Erythroblast (primary cell): ENCODE measurements around the gene SLC25A25.

Source experiments
- DNase-seq, 2 experiments: peaks; one replicate each; lab custom pipeline; 2025; lab: John Stamatoyannopoulos, UW
- GATA1 ChIP-seq: IDR thresholded peaks from 2 replicates; pipeline ENCODE4 v1.6.1; 2011; ENCODE audit warnings: low read depth, mild to moderate bottlenecking, control low read depth, low read length, moderate library complexity
- POLR2A ChIP-seq: IDR thresholded peaks from 2 replicates; pipeline ENCODE4 v1.6.1; 2011; ENCODE audit warnings: mild to moderate bottlenecking, low read length

Gene SLC25A25

GRCh38 chr9:128136816-128137793, 69.1 kb downstream of the SLC25A25 start:
- TF ChIP-seq GATA1 (no peak), POLR2A (no peak)
- DNase-seq = no peak

DNA sequence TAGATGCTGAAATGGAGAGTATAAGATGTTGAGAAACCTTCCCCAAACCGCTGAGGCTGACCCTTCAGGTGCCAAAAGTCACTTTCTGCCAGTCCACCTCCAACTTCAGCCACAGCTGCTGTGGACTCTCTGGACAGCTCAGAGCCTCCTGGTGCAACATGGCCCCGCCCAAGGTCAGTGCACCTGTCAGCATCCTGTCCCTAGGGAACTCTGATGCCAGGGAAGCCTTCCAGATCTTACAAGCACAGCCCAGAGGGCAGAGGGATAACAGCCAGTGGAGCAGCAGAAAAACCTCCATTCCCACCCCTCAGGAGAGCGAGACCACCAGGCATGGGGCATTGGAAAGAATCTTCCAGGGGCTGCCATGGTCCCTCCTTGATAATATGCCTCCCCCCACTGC, 70.0 kb downstream of the SLC25A25 start:
- no peak for TF ChIP-seq GATA1
- no peak for TF ChIP-seq POLR2A
- DNase-seq = no peak

DNA sequence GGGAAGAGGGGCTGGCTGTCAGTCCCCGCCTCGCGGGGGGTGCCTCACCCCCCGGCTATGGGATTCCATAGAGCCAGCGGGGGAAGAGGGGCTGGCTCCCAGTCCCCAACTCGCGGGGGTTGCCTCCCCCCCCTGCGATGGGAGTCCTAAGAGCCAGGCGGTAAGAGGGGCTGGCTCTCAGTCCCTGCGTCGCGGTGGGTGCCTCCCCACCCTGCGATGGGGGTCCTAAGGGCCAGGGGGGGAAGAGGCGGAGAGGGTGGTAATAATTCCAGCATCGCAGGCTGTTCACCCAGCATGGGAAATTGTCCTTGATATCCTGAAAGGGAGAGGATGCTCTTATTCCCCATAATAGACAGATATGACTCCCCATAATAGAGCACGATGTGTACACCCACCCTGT, 71.6 kb downstream of the SLC25A25 start:
- no peak for DNase-seq
- no peak for TF ChIP-seq POLR2A
- TF ChIP-seq GATA1 = no peak

DNA sequence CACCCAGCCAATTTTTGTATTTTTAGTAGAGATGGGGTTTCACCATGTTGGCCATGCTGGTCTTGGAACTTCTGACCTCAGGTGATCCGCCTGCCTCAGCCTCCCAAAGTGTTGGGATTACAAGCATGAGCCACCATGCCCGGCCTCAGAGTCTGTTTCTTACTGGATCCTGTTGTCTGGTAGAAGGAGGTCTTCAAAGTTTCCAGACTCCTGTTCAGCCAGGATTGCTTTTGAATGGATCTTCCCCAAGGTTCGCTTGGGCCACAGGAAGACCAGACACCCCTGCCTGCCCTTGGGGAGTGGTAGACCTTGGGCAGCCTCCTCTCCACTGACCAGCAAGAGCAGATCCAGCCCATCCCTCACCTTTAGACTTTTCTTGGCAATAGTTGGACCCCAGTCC, 73.6 kb downstream of the SLC25A25 start:
- DNase-seq = no peak
- TF ChIP-seq GATA1 (no peak), POLR2A (no peak)

- TF ChIP-seq GATA1 (no peak), POLR2A (no peak)
- no peak for DNase-seq
Observed at GRCh38 chr9:128142061-128142460, 74.0 kb downstream of the SLC25A25 start.

- TF ChIP-seq GATA1 (no peak), POLR2A (no peak)
Observed at GRCh38 chr9:128142596-128142995, 74.6 kb downstream of the SLC25A25 start.

DNA sequence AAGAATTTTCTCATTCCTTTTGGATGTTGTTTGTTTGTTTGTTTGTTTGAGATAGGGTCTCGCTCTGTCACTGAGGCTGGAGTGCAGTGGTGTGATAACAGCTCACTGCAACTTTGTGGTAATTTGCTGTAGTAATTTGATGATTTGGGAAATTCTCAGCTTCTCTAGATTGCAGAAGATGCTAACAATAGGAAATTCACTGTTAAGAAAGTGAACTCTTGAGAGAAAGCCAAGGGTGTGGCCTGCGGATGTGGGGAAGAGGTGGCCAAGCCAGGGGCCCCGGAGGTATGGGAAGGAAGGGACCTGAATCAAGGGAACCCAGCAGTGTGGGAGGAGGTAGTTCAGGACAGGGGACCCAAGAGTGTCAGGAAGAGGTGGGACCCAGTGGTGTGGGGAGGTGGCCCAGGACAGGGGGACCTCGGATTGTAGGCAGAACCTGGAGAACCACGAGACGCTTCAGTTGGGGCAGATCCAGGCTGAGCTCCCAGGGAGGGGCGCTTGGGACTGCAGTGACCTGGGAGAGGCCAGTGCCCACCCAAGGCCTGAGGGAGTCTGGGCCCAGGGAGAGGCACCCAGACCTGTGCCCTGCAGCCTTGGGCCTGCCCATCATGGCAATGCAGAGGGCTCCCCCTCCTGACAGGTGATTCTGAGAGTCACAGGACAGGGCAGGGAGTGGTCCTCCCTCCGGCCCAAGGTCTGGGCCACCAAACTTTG, 75.7 kb downstream of the SLC25A25 start:
- no peak for TF ChIP-seq POLR2A
- TF ChIP-seq GATA1 = no peak
- no peak for DNase-seq

More at GRCh38 chr9:128142596-128142995, 74.6 kb downstream of the SLC25A25 start:
- no peak for DNase-seq

DNA sequence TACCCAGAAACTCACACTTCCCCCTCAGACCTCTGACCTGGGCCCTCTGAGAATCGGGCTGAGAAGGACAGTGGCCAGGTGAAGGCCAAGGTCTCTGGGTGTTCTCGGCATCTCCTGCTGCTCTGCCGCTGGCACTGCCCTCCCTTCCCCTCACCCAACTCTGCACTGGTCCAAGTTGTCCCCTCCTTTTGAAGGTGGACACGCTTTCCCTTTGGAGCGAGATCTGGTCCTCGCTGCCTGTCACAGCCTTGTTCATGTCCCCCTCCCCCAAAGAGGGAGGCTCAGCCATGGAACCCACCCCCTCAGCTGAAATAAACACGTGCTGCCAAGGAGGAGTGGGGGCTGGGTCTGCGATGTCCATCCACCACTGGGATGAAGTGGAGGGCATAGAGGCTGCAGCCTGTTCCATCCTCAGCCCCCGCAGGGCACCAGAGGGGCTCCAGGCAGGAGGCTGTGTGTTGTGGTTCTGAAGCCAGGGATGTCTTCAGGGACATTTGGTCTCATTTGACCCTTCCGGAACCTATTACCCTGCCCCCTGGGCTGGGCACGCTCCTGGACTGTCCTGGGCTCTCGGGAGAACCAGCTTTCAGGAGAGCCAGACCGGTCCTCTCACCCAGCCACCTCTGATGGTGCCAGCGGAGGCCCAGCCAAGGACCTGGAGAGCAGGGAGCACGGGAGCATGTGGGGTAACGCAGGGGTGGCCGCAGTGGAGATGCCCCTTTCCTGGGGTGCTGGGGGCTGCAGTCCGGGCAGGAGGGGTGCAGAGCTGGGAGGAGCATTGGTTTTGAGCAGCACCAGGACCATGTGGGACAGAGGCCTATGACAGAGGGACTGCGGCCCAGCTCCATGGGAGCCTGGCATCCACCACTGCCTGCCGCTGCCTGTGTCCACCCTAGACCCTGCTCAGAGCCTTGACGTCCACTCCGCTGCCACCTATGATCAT, 76.5 kb downstream of the SLC25A25 start:
- no peak for DNase-seq

GRCh38 chr9:128145536-128145935, 77.5 kb downstream of the SLC25A25 start:
- DNase-seq = no peak
- TF ChIP-seq GATA1 (no peak), POLR2A (no peak)

More for the DNA sequence above, 76.5 kb downstream of the SLC25A25 start:
- no peak for TF ChIP-seq POLR2A
- no peak for TF ChIP-seq GATA1

- DNase-seq = no peak
- TF ChIP-seq GATA1 (no peak), POLR2A (no peak)
Observed at GRCh38 chr9:128145951-128146351, 77.9 kb downstream of the SLC25A25 start.

DNA sequence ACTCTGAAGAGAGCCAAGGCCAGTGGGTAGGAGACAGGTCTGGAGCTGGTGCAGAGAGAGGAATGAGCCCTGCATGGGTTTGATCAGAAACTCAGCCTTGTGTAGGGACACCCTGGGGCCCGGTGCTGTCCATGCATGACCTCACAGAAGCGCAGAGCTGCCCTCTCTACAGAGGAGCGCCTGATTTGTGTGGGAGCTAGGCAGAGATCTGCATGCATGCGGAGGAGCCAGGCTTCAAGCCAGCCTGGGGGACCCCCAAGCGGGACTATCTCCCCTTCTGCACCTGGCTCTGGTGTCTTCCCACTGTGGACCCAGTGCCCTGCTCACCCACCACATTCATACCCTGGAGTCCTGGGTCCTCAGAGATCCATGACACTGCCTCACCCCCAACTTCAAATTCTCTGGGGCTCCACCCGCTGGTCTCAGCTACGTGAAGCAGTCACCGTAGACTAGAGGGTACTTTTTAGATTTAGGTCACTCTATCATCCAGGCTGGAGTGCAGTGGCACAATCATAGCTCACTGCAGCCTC, 78.6 kb downstream of the SLC25A25 start:
- no peak for TF ChIP-seq POLR2A
- no peak for TF ChIP-seq GATA1
- no peak for DNase-seq

- no peak for DNase-seq
Observed at GRCh38 chr9:128148509-128149000, 80.5 kb downstream of the SLC25A25 start.

DNA sequence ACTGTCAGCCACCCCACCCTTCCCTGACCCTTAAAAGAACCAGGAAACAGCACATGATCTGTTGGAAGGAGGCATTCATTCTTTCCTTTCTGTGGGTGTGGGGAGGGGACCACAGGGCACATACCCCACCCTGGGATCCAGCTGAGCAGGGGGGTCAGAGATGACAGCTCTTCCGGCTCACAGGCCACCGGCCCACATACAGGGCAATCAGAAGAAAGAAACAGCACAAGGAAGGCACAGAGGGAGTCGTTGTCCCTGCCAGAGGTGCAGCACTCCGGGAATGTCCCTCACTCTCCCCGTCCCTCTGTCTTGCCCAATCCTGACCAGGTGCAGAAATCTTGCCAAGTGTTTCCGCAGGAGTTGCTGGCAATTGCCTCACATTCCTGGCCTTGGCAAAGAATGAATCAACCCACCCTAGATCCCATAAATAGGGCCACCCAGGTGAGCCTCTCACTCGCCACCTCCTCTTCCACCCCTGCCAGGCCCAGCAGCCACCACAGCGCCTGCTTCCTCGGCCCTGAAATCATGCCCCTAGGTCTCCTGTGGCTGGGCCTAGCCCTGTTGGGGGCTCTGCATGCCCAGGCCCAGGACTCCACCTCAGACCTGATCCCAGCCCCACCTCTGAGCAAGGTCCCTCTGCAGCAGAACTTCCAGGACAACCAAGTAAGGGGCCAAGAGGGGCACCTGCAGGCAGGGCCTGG, 81.1 kb downstream of the SLC25A25 start, which contains the start of gene LCN2:
Gene LCN2 (plus strand): TSS at position 453 of the 701 bp plus-strand sequence. CDS start 73 bp downstream, at position 526.
- no peak for DNase-seq
- TF ChIP-seq POLR2A = no peak
- no peak for TF ChIP-seq GATA1

More at GRCh38 chr9:128148509-128149000, 80.5 kb downstream of the SLC25A25 start:
- TF ChIP-seq GATA1 (no peak), POLR2A (no peak)
